Stimulated activated CD4-positive, alpha-beta T cell treated with anti-CD3 and anti-CD28 coated beads, Interleukin-12 subunit alpha, Interleukin-12 subunit beta, amount 100 ng/mL, for 24 hours (primary cell): ENCODE data around the gene COL5A2.

Experiments
- DNase-seq, 2 experiments: peaks; one replicate each; pipeline ENCODE4 v3.0.0-alpha.2; 2020; ENCODE audit warnings: low read depth in 2 of 2

COL5A2 gene

GRCh38 chr2:189178726-189179569 is 613 bp downstream of the COL5A2 start:
- no peak for DNase-seq

GRCh38 chr2:189178054-189178453 is 1.5 kb downstream of the COL5A2 start:
- DNase-seq = no peak

GRCh38 chr2:189177251-189177840 is 2.2 kb downstream of the COL5A2 start:
- DNase-seq = no peak

- no peak for DNase-seq
Observed at GRCh38 chr2:189176516-189176915, 3.0 kb downstream of the COL5A2 start.

- no peak for DNase-seq
Observed at GRCh38 chr2:189175869-189176433, 3.6 kb downstream of the COL5A2 start.

GRCh38 chr2:189171956-189172609 is 7.5 kb downstream of the COL5A2 start:
- no peak for DNase-seq

- DNase-seq = no peak
Observed at GRCh38 chr2:189168856-189169499, 10.6 kb downstream of the COL5A2 start.

GRCh38 chr2:189165656-189166380 is 13.7 kb downstream of the COL5A2 start:
- no peak for DNase-seq

- no peak for DNase-seq
Observed at GRCh38 chr2:189164746-189165145, 14.8 kb downstream of the COL5A2 start.

- no peak for DNase-seq
Observed at GRCh38 chr2:189163889-189164288, 15.7 kb downstream of the COL5A2 start.

GRCh38 chr2:189162566-189162965 is 17.0 kb downstream of the COL5A2 start:
- no peak for DNase-seq

GRCh38 chr2:189161894-189162293 is 17.7 kb downstream of the COL5A2 start:
- no peak for DNase-seq

- no peak for DNase-seq
Observed at GRCh38 chr2:189159717-189160116, 19.8 kb downstream of the COL5A2 start.

- no peak for DNase-seq
Observed at GRCh38 chr2:189159273-189159672, 20.3 kb downstream of the COL5A2 start.

GRCh38 chr2:189157939-189158338 is 21.6 kb downstream of the COL5A2 start:
- DNase-seq = no peak

- DNase-seq = no peak
Observed at GRCh38 chr2:189157456-189157855, 22.1 kb downstream of the COL5A2 start.

GRCh38 chr2:189155795-189156194 is 23.8 kb downstream of the COL5A2 start:
- DNase-seq = no peak

- DNase-seq = no peak
Observed at GRCh38 chr2:189153619-189154018, 25.9 kb downstream of the COL5A2 start.

- DNase-seq = no peak
Observed at GRCh38 chr2:189152483-189152882, 27.1 kb downstream of the COL5A2 start.

GRCh38 chr2:189151906-189152305 is 27.7 kb downstream of the COL5A2 start:
- no peak for DNase-seq

- DNase-seq = no peak
Observed at GRCh38 chr2:189150033-189150432, 29.5 kb downstream of the COL5A2 start.
